ENCODE data around the gene MMS22L.

DNA sequence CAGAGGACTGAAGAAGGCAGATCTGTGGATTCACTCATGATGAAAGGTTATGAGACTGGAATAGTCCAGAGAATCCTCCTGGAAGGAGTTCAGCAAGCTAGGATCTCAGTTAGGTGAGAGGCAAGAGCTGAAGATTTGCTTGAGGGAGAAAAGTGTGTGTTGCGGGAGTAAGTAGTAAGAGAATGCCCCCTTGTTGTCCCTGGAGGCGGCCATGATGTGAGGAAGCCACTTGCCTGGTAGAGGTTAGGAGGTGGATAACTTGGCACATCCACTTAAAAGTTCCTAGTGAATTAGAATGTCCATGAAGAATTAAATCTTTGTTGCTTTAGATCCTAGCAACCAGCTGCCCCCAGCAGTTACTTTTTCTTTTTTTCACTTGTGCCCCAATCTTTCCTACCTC lies 162.5 kb downstream of the MMS22L start:
- no peak for TF ChIP-seq TAF1 (IDR thresholded peaks at IDR 0.05; ENCODE audit: low read depth, low read length)
- no peak for TF ChIP-seq POLR2A (IDR thresholded peaks at IDR 0.05; ENCODE audit: low read depth, low read length)
- TF ChIP-seq POLR2AphosphoS5 (IDR thresholded peaks at IDR 0.05; ENCODE audit: low read depth, low read length) = no peak
